Hematopoietic multipotent progenitor cell treated with erythropoietin and hydrocortisone succinate and interleukin-3 and kit ligand, for 6 days (in vitro differentiated cells): Measurements from ENCODE around the gene ATP6V1G2.

Source experiments
- DNase-seq: peaks from one replicate; pipeline ENCODE4 v3.0.0-alpha.2; 2015

Gene ATP6V1G2

DNA sequence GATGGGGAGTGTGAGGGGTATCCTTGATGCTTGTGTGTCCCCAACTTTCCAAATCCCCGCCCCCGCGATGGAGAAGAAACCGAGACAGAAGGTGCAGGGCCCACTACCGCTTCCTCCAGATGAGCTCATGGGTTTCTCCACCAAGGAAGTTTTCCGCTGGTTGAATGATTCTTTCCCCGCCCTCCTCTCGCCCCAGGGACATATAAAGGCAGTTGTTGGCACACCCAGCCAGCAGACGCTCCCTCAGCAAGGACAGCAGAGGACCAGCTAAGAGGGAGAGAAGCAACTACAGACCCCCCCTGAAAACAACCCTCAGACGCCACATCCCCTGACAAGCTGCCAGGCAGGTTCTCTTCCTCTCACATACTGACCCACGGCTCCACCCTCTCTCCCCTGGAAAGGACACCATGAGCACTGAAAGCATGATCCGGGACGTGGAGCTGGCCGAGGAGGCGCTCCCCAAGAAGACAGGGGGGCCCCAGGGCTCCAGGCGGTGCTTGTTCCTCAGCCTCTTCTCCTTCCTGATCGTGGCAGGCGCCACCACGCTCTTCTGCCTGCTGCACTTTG is 29.0 kb upstream of the ATP6V1G2 start, which contains the start of gene TNF:
Gene TNF, plus strand, starts transcription at position 231 of the 567 bp plus-strand sequence. Its CDS starts 177 bp downstream, at position 408.
- no peak for DNase-seq

- DNase-seq, result no peak
These were observed 28.0 kb upstream of the ATP6V1G2 start for GRCh38 chr6:31574106-31575061.

DNA sequence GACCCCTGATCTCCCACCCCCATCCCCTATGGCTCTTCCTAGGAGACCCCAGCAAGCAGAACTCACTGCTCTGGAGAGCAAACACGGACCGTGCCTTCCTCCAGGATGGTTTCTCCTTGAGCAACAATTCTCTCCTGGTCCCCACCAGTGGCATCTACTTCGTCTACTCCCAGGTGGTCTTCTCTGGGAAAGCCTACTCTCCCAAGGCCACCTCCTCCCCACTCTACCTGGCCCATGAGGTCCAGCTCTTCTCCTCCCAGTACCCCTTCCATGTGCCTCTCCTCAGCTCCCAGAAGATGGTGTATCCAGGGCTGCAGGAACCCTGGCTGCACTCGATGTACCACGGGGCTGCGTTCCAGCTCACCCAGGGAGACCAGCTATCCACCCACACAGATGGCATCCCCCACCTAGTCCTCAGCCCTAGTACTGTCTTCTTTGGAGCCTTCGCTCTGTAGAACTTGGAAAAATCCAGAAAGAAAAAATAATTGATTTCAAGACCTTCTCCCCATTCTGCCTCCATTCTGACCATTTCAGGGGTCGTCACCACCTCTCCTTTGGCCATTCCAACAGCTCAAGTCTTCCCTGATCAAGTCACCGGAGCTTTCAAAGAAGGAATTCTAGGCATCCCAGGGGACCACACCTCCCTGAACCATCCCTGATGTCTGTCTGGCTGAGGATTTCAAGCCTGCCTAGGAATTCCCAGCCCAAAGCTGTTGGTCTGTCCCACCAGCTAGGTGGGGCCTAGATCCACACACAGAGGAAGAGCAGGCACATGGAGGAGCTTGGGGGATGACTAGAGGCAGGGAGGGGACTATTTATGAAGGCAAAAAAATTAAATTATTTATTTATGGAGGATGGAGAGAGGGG is 27.1 kb upstream of the ATP6V1G2 start:
- no peak for DNase-seq

DNA sequence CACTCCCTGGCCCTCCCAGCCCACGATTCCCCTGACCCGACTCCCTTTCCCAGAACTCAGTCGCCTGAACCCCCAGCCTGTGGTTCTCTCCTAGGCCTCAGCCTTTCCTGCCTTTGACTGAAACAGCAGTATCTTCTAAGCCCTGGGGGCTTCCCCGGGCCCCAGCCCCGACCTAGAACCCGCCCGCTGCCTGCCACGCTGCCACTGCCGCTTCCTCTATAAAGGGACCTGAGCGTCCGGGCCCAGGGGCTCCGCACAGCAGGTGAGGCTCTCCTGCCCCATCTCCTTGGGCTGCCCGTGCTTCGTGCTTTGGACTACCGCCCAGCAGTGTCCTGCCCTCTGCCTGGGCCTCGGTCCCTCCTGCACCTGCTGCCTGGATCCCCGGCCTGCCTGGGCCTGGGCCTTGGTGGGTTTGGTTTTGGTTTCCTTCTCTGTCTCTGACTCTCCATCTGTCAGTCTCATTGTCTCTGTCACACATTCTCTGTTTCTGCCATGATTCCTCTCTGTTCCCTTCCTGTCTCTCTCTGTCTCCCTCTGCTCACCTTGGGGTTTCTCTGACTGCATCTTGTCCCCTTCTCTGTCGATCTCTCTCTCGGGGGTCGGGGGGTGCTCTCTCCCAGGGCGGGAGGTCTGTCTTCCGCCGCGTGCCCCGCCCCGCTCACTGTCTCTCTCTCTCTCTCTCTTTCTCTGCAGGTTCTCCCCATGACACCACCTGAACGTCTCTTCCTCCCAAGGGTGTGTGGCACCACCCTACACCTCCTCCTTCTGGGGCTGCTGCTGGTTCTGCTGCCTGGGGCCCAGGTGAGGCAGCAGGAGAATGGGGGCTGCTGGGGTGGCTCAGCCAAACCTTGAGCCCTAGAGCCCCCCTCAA is 25.9 kb upstream of the ATP6V1G2 start, which contains the start of gene LTA:
Gene LTA, plus strand, starts transcription at position 249 of the 871 bp plus-strand sequence. Its CDS starts 454 bp downstream, at position 703.
- DNase-seq, result no peak

- no peak for DNase-seq
These were observed 23.6 kb upstream of the ATP6V1G2 start for GRCh38 chr6:31569861-31570536.

DNA sequence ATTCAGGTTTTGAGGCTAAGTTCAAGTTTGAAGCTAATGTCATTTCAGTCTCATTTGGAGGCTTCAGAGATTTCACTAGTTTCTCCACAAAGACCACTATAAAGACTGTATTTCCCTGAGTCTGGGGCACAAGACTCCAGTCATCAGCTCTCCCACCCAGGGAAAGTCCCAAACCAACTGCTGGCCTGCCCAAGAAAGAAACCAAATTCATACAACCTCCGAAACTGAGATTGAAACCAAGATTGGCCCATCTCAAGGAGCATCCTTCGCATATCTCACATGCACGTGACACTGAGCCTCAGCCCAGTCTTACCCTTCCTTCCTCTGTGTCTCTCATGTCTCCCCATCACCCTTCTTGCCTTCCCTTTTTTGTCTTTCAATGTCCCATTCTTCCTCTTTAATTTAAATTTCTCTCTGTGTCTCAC is 22.1 kb upstream of the ATP6V1G2 start:
- no peak for DNase-seq

DNA sequence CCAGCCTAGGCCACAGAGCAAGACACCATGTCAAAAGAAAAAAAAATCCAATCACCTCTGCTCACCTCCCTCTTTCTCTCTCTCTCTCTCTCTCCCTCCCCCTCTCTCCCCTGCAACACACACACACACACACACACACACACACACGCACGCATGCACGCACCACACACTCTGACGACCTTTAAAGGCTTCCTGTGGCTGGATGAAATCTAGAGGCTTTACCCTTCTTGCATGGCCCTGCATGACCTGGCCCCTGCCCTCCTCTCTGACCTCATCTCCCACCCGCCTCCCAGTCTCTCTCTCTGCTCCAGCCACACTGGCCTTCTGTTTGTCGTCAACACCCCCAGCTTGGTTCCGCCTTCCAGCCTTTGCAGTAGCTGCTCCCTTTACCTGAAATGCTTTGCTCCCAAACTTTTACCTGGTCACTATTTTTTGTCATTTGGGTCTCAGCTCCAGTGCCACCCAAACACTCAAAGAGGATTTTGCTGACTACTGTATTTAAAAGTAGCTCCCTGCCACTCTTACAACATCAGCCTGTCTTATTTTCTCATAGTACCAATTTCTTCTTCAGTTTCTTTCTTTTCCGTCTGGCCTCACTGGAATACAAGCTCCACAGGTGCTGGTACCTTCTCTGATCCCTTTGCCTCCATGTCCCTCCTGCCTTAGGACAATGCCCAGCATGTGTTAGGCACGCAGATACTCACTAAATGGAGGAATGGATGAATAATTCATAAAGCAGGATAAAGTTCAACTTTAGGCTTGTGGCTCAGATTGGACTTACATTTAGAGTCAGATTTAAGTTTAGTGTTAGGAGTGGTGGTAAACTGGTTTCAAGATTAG is 21.3 kb upstream of the ATP6V1G2 start:
- DNase-seq, result no peak

DNA sequence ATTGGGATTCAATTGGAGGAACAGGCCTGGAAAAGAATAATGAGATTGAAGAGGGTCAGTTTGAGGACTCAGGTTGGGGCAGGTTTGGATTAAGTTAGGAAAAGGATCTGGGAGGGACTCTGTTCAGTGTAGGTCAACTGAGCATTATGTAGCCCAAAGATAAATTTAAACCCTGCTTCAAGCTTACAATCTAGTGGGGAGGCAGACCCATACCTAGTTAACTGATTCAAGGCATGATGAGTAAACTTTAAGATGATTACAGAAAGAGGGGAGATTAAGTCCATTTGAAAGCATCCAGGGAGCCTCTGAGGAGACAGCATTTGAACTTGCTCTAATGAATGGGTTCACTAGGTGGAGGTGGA is 14.3 kb upstream of the ATP6V1G2 start:
- DNase-seq, result no peak

DNA sequence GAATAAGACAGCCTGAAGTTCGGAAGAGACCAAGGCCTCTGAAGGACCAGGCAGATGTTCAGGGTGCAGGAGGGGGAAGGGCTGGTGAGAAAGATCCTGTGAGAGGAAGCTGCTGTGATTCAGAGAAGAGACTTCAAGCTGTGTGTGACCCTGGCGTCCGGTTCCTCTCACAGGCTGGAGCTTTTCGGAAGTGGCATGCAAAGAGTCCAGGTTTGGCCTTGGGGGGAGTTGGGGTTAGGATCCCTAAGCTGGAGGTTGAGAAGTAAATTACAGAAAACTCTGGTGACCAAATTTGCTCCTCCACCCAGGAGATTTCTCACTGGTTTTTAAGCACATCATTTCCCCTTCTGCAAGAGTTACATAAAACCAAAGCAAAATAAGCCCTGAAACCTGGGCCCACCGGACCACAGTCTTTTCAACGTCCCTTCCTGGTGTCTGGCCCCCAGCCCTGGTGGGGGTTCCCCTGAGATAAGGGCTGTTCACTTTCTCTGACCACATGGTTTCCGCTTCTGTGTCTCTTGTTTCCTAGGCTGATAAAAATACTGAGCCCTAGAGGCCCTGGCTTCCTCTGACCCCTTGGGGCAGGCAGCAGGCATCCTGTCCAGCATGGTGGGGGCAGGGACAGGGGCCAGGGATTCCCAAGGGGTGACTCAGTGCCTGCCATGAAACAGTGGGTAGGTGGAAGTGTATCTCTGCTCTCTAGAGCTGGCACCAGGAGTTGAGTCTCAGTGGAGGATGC is 13.7 kb upstream of the ATP6V1G2 start:
- DNase-seq, result peak; percentile 75

- no peak for DNase-seq
These were observed 13.2 kb upstream of the ATP6V1G2 start for GRCh38 chr6:31559606-31559957.

DNA sequence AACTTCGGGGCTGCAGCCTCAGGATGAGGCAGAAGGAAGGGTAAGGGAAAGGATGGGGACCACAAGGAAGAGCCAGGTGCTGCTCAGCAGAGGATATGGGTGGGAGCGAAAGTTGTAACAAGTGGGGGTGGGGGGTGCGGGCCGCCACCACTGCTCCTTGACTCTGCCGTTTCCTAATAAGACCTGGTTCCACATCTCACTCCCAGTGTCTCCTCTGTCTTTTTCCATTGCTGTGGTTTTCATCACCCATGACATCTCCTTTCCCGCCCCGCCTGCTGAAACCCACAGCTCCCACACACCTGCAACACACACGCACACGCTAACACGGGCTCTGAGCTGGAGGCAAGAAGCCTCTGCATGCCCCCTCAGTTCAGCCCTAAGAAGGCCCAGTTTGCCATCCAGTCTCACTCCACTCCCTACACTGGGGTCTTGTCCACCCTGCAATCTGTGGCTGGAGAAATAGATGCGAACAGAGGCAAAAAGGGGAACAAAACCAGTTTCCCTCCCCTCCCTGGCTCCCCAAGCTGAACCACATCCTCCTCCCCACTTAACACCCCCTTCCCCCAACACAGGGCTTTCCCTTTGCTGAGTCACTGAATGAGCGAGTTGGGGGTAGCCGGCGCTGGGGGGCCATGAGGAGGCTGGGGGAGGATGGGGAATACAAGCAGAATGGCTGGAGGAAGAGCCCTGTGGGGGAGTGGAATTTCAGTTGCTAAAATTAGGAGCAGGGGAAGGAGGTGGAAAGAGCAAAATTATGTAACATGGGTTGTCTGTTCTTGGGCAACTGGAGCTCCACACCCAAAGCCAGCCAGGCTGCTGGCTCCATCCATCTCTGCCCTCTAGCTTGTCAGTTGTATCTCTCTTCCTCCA is 12.5 kb upstream of the ATP6V1G2 start:
- peak; percentile 84 for DNase-seq

- no peak for DNase-seq
These were observed 11.9 kb upstream of the ATP6V1G2 start for GRCh38 chr6:31558318-31558625.

DNA sequence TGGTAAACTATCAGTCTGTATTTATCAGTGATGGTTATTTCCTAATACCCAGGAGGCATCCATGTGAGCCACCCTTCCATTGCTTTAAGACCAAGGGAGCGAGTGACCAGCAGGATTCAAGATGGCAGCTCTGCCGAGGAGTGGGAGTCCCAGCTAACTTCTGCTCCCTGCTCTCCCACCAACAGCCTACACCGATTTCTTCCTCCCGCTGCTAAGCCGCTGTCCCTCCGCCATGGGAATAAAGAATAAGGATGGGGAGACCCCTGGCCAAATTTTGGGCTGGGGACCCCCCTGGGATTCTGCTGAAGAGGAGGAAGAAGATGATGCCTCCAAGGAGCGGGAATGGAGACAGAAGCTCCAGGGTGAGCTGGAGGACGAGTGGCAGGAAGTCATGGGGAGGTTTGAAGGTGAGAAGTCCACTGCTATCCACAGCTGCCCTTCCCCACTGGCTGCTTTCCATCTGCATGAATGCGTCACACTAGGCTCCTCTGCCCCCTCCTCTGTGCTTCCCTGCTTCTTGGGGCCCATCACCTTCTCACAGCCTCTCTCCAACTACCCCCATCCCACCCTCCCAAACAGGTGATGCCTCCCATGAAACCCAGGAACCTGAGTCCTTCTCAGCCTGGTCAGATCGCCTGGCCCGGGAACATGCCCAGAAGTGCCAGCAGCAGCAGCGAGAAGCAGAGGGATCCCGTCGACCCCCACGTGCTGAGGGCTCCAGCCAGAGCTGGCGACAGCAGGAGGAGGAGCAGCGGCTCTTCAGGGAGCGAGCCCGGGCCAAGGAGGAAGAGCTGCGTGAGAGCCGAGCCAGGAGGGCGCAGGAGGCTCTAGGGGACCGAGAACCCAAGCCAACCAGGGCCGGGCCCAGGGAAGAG is 11.3 kb upstream of the ATP6V1G2 start:
- DNase-seq, result no peak

DNA sequence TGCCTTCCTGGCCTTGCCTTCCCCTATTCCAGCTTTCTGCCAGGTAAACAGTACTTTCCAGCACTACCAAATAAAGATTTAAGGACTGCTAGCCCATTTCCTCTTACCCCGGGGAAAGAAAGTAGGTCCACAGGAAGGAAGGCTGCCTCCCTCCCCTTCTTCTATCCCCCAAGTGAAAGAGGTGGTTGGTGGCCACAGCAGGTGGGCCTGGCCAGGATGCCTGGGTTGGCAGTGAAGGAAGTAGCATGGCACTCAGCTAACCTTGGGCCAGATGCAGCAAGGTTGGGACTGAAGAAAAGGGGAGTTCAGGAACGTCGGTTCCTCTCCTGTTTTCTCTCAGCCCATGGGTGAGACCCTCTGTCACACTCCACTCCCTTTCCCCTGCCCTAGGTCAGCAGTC is 9.9 kb upstream of the ATP6V1G2 start:
- DNase-seq, result no peak

GRCh38 chr6:31551371-31551770 is 5.0 kb upstream of the ATP6V1G2 start:
- peak; percentile 91 for DNase-seq

GRCh38 chr6:31548544-31548873 is 2.1 kb upstream of the ATP6V1G2 start:
- DNase-seq, result no peak

DNA sequence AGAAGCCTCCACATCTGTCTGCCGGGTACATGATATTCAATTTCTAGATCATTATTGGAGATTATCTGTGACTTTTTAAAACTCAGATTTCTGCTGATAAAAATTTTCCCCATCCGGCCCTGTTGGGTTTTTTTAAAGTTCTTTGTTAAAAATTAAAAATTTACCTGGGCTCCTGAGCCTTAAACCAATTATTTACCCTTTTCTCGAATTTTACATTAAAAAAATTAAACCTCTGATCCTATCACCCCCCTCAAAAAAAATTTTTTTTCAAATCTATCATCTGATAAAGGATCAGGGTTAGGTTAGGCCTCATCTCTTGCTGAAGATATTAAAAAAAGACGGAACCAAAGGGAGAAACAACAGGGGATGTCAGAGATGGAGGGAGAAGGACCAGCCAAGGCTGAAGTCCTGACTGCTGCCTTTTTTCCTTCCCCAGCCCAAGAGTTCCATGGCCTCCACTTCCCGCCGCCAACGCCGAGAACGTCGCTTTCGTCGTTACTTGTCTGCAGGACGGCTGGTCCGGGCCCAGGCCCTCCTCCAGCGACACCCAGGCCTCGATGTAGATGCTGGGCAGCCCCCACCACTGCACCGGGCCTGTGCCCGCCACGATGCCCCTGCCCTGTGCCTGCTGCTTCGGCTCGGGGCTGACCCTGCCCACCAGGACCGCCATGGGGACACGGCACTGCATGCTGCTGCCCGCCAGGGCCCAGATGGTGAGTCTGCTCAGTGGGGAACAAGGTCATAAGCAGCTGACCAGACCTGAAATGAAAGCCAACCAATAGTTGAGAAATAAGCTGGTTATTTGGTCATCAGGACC is 1.5 kb upstream of the ATP6V1G2 start:
- DNase-seq, result no peak
